ENCODE measurements around the gene TPST2. TPM values are rescaled to one million over a fixed set of nuclear protein-coding genes. Genes with fewer than 3 reads are reported as not detected.

Gene TPST2
- total RNA-seq, 1 experiment from 2014 or later: 37.1 TPM

DNA sequence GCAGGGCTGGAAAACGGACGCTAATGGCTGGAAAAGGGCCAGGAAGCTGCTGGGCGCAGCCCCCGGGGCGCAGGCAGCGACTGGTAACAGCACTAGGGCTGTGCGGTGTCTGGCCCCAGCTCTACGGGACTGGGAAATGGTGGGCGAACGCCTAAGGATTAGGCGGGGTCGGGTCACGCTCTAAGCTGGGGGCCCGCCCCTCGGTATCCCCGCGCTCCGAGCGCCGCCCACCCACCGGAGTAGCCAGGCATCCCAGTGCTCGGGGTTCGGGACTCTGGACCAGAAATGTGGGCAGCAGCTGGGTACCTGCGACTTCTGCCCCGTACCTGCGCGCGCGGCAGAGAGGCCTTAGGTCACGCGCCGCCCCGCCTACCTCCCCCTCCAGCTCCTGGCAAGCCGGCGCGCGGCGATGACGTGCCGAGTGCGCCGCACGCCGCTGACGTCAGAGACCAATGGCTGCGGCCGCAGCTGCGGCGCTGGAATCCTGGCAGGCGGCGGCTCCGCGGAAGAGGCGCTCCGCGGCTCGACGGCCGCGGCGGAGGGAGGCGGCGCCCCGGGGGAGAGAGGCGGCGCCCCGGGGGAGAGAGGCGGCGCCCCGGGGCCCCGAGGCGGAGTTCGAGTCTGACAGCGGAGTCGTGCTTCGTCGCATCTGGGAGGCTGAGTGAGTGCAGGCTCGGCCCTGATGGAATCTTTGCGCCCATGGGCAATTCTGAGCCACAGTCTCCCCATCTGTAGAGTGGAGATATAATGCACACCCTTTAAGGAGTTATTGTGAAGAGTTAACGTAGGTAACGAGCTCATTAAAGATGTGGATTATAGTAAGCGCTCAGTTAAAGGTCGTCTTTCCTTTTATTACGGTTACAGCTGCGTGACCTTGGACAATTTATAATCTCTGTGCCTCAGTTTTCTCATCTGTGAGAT is 106.2 kb downstream of the TPST2 start, which contains the start of the genes HPS4 and SRRD:
Gene HPS4 (minus strand): TSS at position 345 of the 921 bp plus-strand sequence. CDS start 2,021 bp downstream, outside the sequence.
Gene SRRD (plus strand): TSS at position 439 of the 921 bp plus-strand sequence. CDS start 14 bp downstream, at position 453.
- Histone ChIP-seq H3K4me3 (peak within 1 kb of the TSS; percentile 97), H3K36me3 (peaks cover 26% of the 10 kb centered on the region), H3K27me3 (no peaks in the 10 kb centered on the region), H3K9me3 (no peaks in the 10 kb centered on the region)
- DNase-seq: peak; percentile 87

DNA sequence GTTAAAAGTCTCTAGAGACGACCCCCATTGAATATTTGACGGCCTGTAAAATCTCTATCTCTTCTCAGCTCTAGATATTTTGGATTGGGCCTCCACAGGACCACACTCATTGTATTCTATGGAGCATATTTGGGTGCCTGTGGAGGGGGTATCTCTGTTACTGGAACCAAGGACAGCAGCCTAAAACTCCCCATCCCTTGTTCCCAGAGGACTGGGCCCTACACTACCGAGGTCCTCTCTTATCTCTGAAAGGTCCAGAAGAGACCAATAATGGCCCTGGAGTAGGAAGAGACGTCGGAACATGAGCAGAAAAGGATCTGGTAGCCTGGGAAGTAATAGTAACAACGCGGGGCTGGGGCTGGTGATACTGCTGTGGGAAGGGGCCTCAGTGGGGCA is 106.9 kb downstream of the TPST2 start:
- Histone ChIP-seq H3K4me3 (peak overlapping the region; percentile 97), H3K9me3 (no peaks in the 10 kb centered on the region), H3K27me3 (no peaks in the 10 kb centered on the region), H3K36me3 (peaks cover 20% of the 10 kb centered on the region)
- DNase-seq: no peak

DNA sequence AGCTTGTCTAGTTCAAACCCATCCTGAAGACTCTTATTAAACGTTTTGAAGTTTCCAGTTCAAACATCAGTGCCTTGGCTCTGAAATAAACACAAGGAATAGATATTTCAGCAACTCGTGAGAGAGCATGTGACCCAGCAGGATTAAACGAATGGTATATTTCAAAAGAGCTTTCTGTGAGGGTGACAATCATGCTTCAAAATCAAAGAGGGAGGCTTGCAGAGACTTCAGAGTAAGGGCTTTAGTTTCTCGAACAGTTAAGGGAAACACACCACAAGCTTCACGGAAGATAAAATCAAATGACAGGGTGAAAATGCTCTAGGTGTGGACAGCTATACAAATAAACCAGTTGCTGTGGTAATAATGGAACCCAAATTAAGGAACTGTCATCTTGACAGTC is 107.8 kb downstream of the TPST2 start:
- Histone ChIP-seq H3K36me3 (peaks cover 26% of the 10 kb centered on the region), H3K9me3 (no peaks in the 10 kb centered on the region), H3K27me3 (no peaks in the 10 kb centered on the region), H3K4me3 (no peak overlapping the region)
- no peak for DNase-seq

GRCh38 chr22:26481694-26482093 is 108.2 kb downstream of the TPST2 start:
- peaks cover 29% of the 10 kb centered on the region for H3K36me3 ChIP-seq
- no peaks in the 10 kb centered on the region for H3K9me3 ChIP-seq
- no peaks in the 10 kb centered on the region for H3K27me3 ChIP-seq
- H3K4me3 ChIP-seq: no peak overlapping the region
- DNase-seq: no peak

DNA sequence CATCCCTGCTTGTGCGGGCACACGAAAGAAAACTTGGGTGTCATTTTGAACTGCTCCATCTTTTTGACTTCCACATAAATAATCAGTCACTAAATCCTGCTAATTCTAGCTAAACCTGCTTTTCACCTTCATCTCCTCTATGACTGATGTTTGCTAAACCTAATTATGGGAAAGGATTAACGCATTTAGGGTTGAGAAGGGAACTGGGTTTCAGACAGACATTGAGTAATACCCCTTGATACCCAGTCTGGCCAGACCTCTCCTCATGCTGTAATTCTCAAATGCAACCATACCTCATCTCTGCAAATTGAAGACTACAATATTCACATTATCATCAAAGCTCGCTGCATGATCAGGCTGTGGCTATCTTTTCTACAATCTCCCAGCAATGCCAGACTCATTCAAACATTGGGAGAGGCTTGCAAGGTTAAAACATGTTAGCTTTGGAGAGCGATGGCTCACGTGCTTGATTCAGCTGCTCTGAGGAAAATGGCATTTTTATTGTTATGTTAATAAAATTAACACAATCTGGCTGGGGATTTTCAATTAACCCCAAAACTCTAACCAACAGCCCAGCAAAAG is 108.7 kb downstream of the TPST2 start:
- no peak overlapping the region for H3K4me3 ChIP-seq
- no peaks in the 10 kb centered on the region for H3K27me3 ChIP-seq
- H3K36me3 ChIP-seq: peaks cover 30% of the 10 kb centered on the region
- DNase-seq: no peak
- H3K9me3 ChIP-seq: no peaks in the 10 kb centered on the region

- H3K4me3 ChIP-seq: no peak overlapping the region
- H3K36me3 ChIP-seq: peaks cover 30% of the 10 kb centered on the region
- no peaks in the 10 kb centered on the region for H3K9me3 ChIP-seq
- DNase-seq: no peak
- H3K27me3 ChIP-seq: no peaks in the 10 kb centered on the region
Measured at GRCh38 chr22:26480611-26480932, 109.4 kb downstream of the TPST2 start.

- H3K9me3 ChIP-seq: no peaks in the 10 kb centered on the region
- DNase-seq: no peak
- H3K4me3 ChIP-seq: no peak overlapping the region
- H3K36me3 ChIP-seq: peaks cover 30% of the 10 kb centered on the region
- H3K27me3 ChIP-seq: no peaks in the 10 kb centered on the region
Measured at GRCh38 chr22:26479792-26480610, 109.9 kb downstream of the TPST2 start.

DNA sequence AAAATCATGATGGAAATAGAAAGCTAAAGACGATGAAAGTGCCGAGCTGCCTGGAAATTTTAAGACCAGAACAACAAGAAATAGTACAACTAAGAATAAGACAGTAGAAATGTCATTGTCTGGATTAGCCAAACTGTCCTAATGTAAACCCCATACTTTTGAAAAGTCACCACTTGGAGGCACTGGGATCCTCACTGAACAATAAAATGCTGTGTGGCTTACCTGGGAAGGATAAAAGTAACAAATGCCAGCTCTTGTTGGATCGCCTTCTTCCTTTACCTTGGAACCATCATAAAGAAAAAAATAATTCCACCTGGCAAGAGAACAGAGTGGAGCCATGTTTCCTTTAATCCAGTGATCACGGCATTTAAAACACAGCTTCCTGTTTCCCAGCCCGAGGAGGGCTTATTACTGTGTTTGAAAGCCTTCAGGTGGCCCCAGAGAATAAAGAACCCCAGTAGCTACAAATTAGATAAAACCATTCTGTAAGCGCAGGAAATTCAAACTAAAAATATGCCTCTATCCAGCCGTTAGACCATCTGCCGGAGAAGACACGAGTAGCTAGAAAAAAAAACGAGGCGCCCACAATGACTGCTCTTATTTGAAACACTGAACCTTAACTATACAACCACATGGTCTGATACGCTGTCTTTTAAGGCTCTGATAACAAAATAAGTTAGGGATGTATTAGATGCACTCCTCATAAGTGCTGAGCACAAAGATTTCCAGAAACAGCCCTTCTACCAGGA is 110.7 kb downstream of the TPST2 start:
- Histone ChIP-seq H3K4me3 (no peak overlapping the region), H3K36me3 (peaks cover 33% of the 10 kb centered on the region), H3K27me3 (no peaks in the 10 kb centered on the region), H3K9me3 (no peaks in the 10 kb centered on the region)
- no peak for DNase-seq

DNA sequence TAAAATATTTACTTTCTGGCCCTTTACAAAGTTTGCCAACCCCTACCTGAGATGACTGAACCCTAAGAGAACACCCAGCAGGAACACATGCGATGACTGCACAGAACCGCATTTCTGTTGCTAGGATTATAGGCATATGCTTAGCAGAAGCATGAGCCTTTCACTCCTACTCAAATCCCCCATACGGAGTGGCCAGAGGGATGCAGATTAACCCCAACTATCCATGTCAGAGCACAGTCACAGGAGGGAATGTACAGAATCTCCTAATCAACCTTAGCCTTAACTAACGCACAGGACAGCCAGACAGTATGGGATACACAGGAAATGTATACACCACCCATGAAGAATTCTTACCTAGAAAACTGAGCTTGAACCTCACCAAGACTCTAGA is 112.6 kb downstream of the TPST2 start:
- no peak for DNase-seq
- Histone ChIP-seq H3K9me3 (no peaks in the 10 kb centered on the region), H3K27me3 (no peaks in the 10 kb centered on the region), H3K4me3 (no peak overlapping the region), H3K36me3 (peaks cover 38% of the 10 kb centered on the region)

DNA sequence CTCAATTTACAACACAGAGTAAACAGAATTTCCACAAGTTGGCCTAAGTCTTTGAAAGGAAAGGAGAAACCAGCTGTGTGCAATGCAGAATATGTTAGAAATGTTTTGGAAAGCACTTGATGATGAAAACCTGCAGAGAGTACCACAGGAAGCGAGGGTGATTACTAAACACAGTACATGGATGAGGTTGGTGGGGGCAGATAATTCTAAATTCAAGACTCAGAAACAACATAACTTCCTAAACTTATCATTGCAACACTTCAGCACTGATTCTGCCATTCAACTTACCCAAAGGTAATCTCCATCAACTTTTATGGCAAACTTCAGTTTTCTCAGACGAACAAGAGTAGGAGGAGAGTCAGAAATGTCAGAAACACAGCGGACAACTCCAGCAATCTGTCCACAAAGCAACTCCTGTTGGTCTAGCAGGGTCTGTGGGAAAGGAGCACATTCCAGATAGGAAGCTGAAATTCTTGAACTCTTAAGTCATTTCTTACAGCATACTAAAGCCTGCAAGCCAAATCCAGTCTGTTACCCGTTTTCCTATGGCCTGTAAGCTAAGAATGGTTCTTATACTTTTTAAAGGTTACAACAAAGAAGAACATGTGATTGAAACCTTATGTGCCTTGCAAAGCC is 113.1 kb downstream of the TPST2 start:
- DNase-seq: no peak
- H3K27me3 ChIP-seq: no peaks in the 10 kb centered on the region
- no peaks in the 10 kb centered on the region for H3K9me3 ChIP-seq
- no peak overlapping the region for H3K4me3 ChIP-seq
- peaks cover 41% of the 10 kb centered on the region for H3K36me3 ChIP-seq

- H3K27me3 ChIP-seq: no peaks in the 10 kb centered on the region
- H3K9me3 ChIP-seq: no peaks in the 10 kb centered on the region
- no peak for DNase-seq
- H3K4me3 ChIP-seq: no peak overlapping the region
- H3K36me3 ChIP-seq: peaks cover 57% of the 10 kb centered on the region
Measured at GRCh38 chr22:26474682-26475081, 115.2 kb downstream of the TPST2 start.

Other genes starting within 250 kb of the TPST2 start
- 1.8 and 3.4 TPM in 2 replicates for gene ASPHD2, start 160.9 kb downstream of the TPST2 start, total RNA-seq (2014; rRNA removed; shearing (Covaris generic); ENCODE audit: low replicate concordance)
- 13.0 and 13.9 TPM in 2 replicates for gene HPS4, start 106.3 kb downstream of the TPST2 start, total RNA-seq (2014; rRNA removed; shearing (Covaris generic); ENCODE audit: low replicate concordance)
- gene SRRD, start 106.3 kb downstream of the TPST2 start, total RNA-seq (2014; rRNA removed; shearing (Covaris generic); ENCODE audit: low replicate concordance): 18.6 and 30.6 TPM in 2 replicates
- gene TFIP11, start 77.7 kb downstream of the TPST2 start, total RNA-seq (2014; rRNA removed; shearing (Covaris generic); ENCODE audit: low replicate concordance): 37.6 and 51.1 TPM in 2 replicates
- not detected in 2 replicates for gene CRYBB1, start 27.9 kb upstream of the TPST2 start, total RNA-seq (2014; rRNA removed; shearing (Covaris generic); ENCODE audit: low replicate concordance)
- gene CRYBA4, start 31.8 kb upstream of the TPST2 start, total RNA-seq (2014; rRNA removed; shearing (Covaris generic); ENCODE audit: low replicate concordance): not detected in 2 replicates
- 0.33 TPM in 1 of 2 replicates, not detected in the other for gene MIAT, start 67.5 kb upstream of the TPST2 start, total RNA-seq (2014; rRNA removed; shearing (Covaris generic); ENCODE audit: low replicate concordance)

Data from MG63 (cell line).